ENCODE results near the gene PEAK1.

Gene PEAK1

GRCh38 chr15:77221708-77222107 lies 198.2 kb downstream of the PEAK1 start:
- TF ChIP-seq, protein P1, sequence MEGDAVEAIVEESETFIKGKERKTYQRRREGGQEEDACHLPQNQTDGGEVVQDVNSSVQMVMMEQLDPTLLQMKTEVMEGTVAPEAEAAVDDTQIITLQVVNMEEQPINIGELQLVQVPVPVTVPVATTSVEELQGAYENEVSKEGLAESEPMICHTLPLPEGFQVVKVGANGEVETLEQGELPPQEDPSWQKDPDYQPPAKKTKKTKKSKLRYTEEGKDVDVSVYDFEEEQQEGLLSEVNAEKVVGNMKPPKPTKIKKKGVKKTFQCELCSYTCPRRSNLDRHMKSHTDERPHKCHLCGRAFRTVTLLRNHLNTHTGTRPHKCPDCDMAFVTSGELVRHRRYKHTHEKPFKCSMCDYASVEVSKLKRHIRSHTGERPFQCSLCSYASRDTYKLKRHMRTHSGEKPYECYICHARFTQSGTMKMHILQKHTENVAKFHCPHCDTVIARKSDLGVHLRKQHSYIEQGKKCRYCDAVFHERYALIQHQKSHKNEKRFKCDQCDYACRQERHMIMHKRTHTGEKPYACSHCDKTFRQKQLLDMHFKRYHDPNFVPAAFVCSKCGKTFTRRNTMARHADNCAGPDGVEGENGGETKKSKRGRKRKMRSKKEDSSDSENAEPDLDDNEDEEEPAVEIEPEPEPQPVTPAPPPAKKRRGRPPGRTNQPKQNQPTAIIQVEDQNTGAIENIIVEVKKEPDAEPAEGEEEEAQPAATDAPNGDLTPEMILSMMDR (conservative IDR thresholded peaks at IDR 0.05; ENCODE audit: low read length) = no peak
- DNase-seq (ENCODE audit: low read depth) = no peak
- no peak overlapping the region for H3K4me3 ChIP-seq (ENCODE audit: low read length)

DNA sequence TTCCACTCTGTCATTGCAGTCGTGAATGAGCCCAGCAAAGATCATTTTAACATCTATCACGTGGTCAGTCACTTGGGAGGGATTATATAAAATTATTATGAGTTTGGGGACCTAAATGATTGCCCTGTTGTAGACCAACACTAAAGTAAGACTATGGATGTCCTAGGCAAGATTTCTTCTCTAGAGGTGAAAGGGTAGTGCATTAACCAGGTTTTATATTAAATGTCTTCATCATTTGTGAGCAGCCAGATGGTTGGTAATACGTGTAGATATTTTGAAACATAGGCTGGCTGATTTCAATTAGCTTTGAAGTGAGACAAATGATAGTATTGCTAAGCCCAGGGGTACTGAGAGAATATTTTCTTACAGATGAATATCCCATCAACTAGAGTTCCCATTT lies 198.7 kb downstream of the PEAK1 start:
- TF ChIP-seq, protein P1 (conservative IDR thresholded peaks at IDR 0.05; ENCODE audit: low read length) = no peak
- H3K4me3 ChIP-seq (ENCODE audit: low read length) = no peak overlapping the region
- DNase-seq (ENCODE audit: low read depth) = no peak

DNA sequence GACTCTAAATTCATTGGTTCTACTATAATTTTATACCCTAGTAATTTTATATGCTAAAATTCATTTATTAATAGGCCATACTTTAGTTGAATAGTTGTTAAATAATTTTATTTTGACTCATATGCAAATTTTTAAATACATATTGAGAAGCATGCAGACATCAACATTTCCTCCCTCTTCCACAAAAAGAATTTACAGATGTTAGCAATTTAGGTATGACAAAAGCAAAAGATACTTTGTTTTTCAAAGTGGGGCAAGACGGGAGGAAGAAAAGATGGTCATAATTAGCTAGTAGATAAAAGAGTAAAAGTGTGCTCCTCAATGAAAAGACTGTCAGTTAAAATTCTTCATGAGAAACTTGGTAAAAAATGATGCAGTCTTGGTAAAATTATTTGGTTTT lies 200.1 kb downstream of the PEAK1 start:
- TF ChIP-seq, protein P1 (conservative IDR thresholded peaks at IDR 0.05; ENCODE audit: low read length) = no peak
- peak; percentile 61 for DNase-seq (ENCODE audit: low read depth)

DNA sequence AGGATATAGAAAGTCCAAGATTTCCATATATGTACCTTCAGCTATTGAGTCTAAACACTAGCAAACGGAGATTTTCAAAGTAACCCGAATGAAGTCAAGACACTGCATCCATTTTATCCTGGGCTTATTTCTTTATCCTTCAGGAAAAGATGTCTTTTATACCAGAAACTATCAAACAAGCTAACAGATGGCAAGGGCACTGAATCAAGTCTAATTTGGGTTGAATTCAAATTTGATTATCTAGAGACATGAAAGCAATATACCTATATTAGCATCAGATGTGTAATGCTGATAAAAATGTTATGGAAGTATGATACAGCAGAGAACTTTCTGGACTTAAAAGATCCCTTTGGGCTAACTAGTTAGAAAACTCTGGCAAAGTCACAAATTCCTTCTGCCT lies 210.7 kb downstream of the PEAK1 start:
- no peak for DNase-seq (ENCODE audit: low read depth)
- TF ChIP-seq, protein P1 (conservative IDR thresholded peaks at IDR 0.05; ENCODE audit: low read length) = no peak
- no peak overlapping the region for H3K4me3 ChIP-seq (ENCODE audit: low read length)

More for the DNA sequence above, 200.1 kb downstream of the PEAK1 start:
- H3K4me3 ChIP-seq (ENCODE audit: low read length) = no peak overlapping the region

- TF ChIP-seq, protein P1 (conservative IDR thresholded peaks at IDR 0.05; ENCODE audit: low read length) = no peak
- DNase-seq (ENCODE audit: low read depth) = no peak
These were observed 211.7 kb downstream of the PEAK1 start for GRCh38 chr15:77208241-77208640.

GRCh38 chr15:77201665-77202064 lies 218.2 kb downstream of the PEAK1 start:
- TF ChIP-seq, protein P1 (conservative IDR thresholded peaks at IDR 0.05; ENCODE audit: low read length) = no peak
- H3K4me3 ChIP-seq (ENCODE audit: low read length) = no peak overlapping the region
- DNase-seq (ENCODE audit: low read depth) = no peak

More at GRCh38 chr15:77208241-77208640, 211.7 kb downstream of the PEAK1 start:
- H3K4me3 ChIP-seq (ENCODE audit: low read length) = no peak overlapping the region

DNA sequence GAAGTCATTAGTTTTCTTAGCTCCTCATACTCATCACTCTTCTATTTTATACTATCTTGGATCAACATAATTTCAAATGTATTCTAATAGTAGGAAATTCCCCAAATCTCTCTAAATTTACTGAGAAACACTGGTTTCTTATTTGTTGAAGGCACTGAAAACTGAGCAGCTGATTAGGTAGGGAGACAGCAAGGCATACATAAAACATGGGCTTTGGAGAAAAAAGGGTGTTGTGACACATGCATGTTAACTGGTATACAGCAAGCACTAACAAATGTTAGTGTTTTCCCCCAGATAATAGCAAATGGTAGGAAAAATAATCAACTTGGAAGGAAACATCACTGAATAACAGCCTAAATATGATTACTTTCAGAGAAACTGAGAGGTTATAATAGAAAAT lies 223.5 kb downstream of the PEAK1 start:
- TF ChIP-seq, protein P1 (conservative IDR thresholded peaks at IDR 0.05; ENCODE audit: low read length) = no peak
- no peak overlapping the region for H3K4me3 ChIP-seq (ENCODE audit: low read length)
- DNase-seq (ENCODE audit: low read depth) = no peak

Data from AG10803 (cell line).